OCI-LY3 (cell line): ENCODE measurements around the gene C22orf31.

ENCODE experiments used
- H2AFZ ChIP-seq: fragments of 200-600, 300-600 bp; shearing (Covaris generic); 2 replicates; pipeline ENCODE4 v1.6.0; 2014; ENCODE audit warnings: antibody characterized with exemption, low read depth, low read length
- H3K27ac ChIP-seq: fragments of 200-600, 300-600 bp; sonication (generic); 2 replicates; pipeline ENCODE4 v1.5.1; 2014; ENCODE audit warnings: mild to moderate bottlenecking, low read length, moderate library complexity, mixed read lengths
- H3K27me3 ChIP-seq: fragments of 200-600, 300-600 bp; sonication (generic); 2 replicates; pipeline ENCODE4 v1.6.1; 2014; ENCODE audit warnings: low read depth, low read length, mixed read lengths
- H3K36me3 ChIP-seq: fragments of 200-600, 300-600 bp; sonication (generic); replicated peaks from 2 replicates; pipeline ENCODE3; 2014; ENCODE audit warnings: low read depth, low read length, mixed read lengths
- H3K4me1 ChIP-seq: fragments of 300-600, 200-600 bp; sonication (generic); 2 replicates; pipeline ENCODE4 v1.6.1; 2014; ENCODE audit warnings: low read length, mixed read lengths
- H3K4me2 ChIP-seq: fragments of 200-600, 300-600 bp; sonication (generic); 2 replicates; pipeline ENCODE4 v1.6.1; 2014; ENCODE audit warnings: low read length, mixed read lengths
- H3K4me3 ChIP-seq: fragments of 300-600, 200-600 bp; sonication (generic); 2 replicates; pipeline ENCODE4 v1.5.1; 2014; ENCODE audit warnings: antibody characterized with exemption, mild to moderate bottlenecking, low read length, moderate library complexity
- H3K79me2 ChIP-seq: fragments of 300-600, 200-600 bp; shearing (Covaris generic); 2 replicates; pipeline ENCODE4 v1.6.1; 2014; ENCODE audit warnings: mild to moderate bottlenecking, low read length, mixed read lengths
- H3K9ac ChIP-seq: fragments of 300-600, 200-600 bp; shearing (Covaris generic); 2 replicates; pipeline ENCODE4 v1.6.0; 2014; ENCODE audit warnings: mild to moderate bottlenecking, low read length, moderate library complexity
- H3K9me3 ChIP-seq: fragments of 200-600, 300-600 bp; shearing (Covaris generic); 2 replicates; pipeline ENCODE4 v1.6.1; 2014; ENCODE audit warnings: low read length, mixed read lengths; ENCODE audit not compliant: insufficient read depth
- H4K20me1 ChIP-seq: fragments of 200-600, 300-600 bp; sonication (generic); 2 replicates; pipeline ENCODE4 v1.6.1; 2016; ENCODE audit warnings: low read length, mixed read lengths; ENCODE audit not compliant: insufficient read depth
- CTCF ChIP-seq: fragments of 200-600, 300-600 bp; sonication (generic); IDR thresholded peaks from 2 replicates; pipeline ENCODE4 v1.5.1; 2014; ENCODE audit warnings: antibody characterized with exemption, low read length, low read depth
- EZH2phosphoT487 ChIP-seq: fragments of 200-600 bp; shearing (Covaris generic); IDR thresholded peaks from 2 replicates; pipeline ENCODE4 v1.6.1; 2018; ENCODE audit warnings: antibody characterized with exemption, mixed run types, low read depth

The C22orf31 gene

GRCh38 chr22:29078036-29078868, 16.6 kb upstream of the C22orf31 start:
- Histone ChIP-seq H3K27ac (no peak overlapping the region), H2AFZ (no peak overlapping the region), H3K4me1 (peaks cover 2% of the 10 kb centered on the region; the same call in 1 of the 2 replicates), H3K36me3 (no peaks in the 10 kb centered on the region), H3K27me3 (peaks cover 19% of the 10 kb centered on the region; the same call in 1 of the 2 replicates), H3K79me2 (no peaks in the 10 kb centered on the region), H3K9me3 (no peaks in the 10 kb centered on the region), H3K9ac (no peak overlapping the region), H4K20me1 (no peaks in the 10 kb centered on the region), H3K4me3 (no peak overlapping the region), H3K4me2 (no peak overlapping the region)
- no peak for TF ChIP-seq EZH2phosphoT487
- TF ChIP-seq CTCF: no peak

GRCh38 chr22:29074276-29074772, 12.7 kb upstream of the C22orf31 start:
- H3K9me3 ChIP-seq: no peaks in the 10 kb centered on the region
- peaks cover 10% of the 10 kb centered on the region for H3K4me1 ChIP-seq
- H3K4me3 ChIP-seq: no peak overlapping the region
- no peaks in the 10 kb centered on the region for H4K20me1 ChIP-seq
- TF ChIP-seq EZH2phosphoT487: no peak
- no peak for TF ChIP-seq CTCF
- H3K4me2 ChIP-seq: no peak overlapping the region
- H3K27ac ChIP-seq: no peak overlapping the region
- no peak overlapping the region for H3K9ac ChIP-seq
- H3K79me2 ChIP-seq: no peaks in the 10 kb centered on the region
- no peaks in the 10 kb centered on the region for H3K36me3 ChIP-seq
- peaks cover 46% of the 10 kb centered on the region for H3K27me3 ChIP-seq
- H2AFZ ChIP-seq: no peak overlapping the region

GRCh38 chr22:29073618-29074275, 12.1 kb upstream of the C22orf31 start:
- Histone ChIP-seq H3K79me2 (no peaks in the 10 kb centered on the region), H3K9ac (no peak overlapping the region), H2AFZ (no peak overlapping the region; the same call in 1 of the 2 replicates), H3K36me3 (no peaks in the 10 kb centered on the region), H3K4me3 (peak overlapping the region; percentile 80), H3K27ac (no peak overlapping the region), H3K4me2 (peak overlapping the region; percentile 97), H4K20me1 (no peaks in the 10 kb centered on the region), H3K27me3 (peaks cover 50% of the 10 kb centered on the region), H3K4me1 (peaks cover 10% of the 10 kb centered on the region), H3K9me3 (no peaks in the 10 kb centered on the region)
- TF ChIP-seq CTCF: no peak
- no peak for TF ChIP-seq EZH2phosphoT487
